ENCODE measurements around the gene TOLLIP.

TOLLIP gene

DNA sequence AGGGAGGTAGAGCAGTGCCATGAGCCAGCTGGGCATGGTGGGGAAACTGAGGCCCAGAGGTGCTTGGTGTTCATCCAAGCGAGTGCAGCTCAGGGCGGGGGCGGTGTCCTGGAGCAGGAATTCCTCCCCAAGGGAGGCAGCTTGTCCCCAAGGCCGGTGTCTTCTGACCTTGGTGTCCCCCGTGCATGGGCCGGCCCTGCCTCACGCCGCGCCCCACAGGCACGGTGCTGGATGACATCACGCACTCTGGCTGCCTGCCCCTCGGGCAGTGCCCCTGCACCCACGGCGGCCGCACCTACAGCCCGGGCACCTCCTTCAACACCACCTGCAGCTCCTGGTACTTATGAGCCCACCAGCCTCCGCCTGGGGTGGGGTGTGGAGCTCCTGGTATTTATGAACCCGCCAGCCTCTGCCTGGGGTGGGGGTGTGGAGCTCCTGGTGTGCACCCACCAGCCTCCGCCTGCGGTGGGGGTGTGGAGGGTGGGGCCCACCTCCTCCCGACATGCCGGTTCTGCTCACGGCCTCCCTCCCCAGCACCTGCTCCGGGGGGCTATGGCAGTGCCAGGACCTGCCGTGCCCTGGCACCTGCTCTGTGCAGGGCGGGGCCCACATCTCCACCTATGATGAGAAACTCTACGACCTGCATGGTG, 79.8 kb downstream of the TOLLIP start:
- DNase-seq: no peak

DNA sequence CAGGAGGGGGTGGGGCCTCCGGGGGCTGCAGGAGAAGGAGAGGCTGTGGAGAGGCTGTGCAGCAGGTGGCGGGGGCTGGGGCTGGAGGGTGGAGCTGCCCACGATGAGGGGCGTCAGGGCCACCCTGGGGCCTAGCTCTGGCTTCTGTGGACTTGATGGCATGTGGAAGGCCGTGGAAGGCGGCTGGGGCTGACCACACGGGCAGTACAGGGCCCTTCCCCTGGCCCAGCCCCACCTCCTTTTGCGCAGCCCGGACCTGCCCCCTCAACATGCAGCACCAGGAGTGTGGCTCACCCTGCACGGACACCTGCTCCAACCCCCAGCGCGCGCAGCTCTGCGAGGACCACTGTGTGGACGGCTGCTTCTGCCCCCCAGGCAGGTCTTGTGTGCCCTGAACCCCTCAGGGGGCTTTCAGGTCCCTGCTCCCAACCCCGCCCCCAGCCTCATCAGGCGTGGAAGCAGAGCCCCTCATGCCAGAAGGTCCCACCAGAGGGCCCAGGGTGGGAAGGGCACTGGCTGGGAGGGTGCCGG, 80.4 kb downstream of the TOLLIP start:
- no peak for DNase-seq

DNA sequence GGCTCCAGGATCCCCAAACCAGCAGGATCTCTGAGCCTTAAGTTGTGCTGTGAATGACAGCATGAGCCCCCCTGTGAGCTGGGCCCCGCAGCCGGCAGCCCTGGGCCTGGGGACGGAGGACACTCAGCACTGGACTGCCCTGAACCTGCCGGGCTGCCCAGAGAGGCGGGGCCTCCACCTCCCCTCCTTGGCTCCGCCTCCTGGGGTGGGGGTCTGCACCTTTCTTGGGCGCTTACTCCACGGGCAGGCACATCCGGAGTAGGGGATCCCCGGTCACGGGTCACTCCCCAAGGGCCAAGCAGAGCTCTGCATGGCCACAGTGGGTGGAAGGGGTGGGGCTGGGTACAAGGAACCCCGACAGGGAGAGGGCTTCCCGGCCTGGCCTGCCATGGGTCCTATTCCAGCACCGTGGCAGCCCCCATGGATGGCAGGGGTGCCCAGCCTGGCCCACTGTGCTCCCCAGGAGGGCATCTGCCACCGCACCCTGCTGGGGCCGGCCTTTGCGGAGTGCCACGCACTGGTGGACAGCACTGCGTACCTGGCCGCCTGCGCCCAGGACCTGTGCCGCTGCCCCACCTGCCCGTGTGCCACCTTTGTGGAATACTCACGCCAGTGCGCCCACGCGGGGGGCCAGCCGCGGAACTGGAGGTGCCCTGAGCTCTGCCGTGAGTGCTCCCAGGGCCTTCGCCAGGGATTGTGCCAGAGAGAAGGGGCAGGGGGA, 81.2 kb downstream of the TOLLIP start:
- no peak for DNase-seq

DNA sequence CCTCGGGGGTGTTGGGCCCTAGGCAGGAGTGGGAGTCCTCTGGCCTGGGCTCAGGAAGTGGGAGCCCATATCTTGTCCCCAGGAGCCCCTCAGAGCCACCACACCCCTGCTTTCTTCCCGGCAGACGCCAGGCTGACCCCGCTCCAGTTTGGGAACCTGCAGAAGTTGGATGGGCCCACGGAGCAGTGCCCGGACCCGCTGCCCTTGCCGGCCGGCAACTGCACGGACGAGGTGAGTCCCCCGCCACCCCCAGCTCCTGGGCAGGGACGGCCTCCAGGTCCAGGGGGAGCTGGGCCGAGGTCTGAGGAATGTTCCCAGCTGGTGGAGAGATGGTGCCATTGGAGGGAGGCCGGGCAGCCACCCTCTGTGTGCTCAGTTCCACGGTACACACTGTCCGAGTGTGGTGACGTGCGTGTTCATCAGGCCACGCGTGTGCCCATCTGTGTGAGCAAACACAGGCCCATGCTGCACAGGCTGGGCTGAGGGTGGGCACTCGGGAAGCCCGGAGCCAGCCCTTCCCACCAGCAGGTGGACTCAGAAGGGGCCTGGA, 81.8 kb downstream of the TOLLIP start:
- DNase-seq: no peak

DNA sequence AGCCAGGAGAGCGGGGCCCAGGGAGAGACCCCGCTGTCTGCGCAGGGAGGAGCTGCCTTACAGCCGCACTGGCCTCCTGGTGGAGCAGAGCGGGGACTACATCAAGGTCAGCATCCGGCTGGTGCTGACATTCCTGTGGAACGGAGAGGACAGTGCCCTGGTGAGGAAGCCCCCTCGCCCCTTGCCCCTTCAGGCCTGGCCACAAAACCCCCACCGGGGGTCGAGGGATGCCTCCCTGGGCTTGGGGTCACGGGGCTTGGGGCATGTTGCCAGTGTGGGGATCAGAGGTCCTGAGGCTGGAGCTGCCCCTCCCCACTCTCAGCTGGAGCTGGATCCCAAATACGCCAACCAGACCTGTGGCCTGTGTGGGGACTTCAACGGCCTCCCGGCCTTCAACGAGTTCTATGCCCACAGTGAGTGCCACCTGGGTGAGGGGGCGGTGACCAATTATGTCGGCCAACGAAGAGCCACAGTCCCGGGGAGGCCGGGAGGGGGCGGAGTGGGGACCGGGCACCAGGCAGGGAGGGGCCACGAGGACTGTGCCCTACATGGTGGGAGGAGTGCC, 82.4 kb downstream of the TOLLIP start:
- no peak for DNase-seq

DNA sequence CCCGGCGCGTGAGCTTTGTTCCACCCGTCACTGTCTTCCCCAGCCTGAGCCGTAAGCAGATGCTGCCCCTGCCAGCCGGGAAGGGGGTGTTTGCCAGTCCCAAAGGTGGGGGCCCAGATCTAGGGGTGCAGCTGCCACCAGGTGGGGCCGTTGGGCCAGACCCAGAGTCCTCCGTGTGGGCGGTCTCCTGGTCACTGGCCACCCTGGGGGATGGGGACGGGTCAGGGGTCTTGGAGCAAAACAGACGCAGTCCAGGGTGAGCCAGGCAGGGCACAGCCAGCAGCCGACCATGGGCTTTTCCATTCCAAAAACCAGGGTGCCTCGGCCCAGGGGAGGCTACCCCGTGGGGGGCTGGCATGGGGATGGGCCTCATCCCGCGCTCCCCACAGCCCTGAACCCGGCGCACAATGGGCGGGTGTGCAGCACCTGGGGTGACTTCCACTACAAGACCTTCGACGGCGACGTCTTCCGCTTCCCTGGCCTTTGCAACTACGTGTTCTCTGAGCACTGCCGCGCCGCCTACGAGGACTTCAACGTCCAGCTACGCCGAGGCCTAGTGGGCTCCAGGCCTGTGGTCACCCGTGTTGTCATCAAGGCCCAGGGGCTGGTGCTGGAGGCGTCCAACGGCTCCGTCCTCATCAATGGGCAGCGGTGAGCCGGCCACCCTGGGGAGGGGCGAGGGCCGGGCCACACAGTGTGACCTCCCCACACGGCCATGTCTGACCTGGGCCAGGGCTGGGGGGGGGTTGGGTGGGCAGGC, 83.0 kb downstream of the TOLLIP start:
- DNase-seq: no peak

DNA sequence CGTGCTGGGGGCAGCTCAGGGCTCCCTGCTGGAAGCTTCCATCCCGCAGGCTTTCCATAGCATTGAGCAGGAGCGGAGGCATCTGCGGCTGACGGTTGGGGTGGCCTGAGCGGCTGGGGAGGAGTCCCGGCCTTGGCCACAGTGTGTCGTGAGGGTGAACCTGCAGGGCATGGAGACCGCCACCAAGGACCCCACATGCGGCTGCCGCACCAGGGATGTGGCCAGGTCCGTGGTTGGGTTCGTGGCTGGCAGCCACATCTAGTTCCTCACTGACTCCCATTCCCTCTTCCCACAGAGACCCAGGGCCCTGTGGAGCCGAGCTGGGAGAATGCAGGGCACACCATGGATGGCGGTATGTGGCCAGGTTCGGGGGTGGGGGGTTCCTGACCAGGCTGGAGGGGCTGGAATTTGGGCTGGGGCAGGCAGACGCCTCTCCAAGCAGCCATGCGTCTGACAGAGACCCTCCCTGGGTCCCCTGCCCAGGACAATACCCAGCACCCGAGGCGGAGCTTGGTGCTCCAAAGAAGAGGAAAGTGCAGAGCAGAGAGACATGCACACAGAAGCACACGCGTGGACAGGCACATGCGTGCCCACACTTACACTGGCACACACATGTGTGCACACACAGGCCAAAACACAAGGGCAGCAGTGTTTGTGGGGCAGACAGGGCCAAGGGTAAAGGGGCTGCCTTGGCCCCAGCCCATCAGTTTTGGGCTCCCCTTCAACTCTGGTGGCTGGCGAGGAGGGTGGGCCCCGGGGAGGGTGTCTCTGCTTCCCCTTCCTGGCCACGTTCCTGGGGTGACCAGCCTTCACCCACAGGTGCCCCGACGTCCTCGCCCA, 83.8 kb downstream of the TOLLIP start:
- no peak for DNase-seq

DNA sequence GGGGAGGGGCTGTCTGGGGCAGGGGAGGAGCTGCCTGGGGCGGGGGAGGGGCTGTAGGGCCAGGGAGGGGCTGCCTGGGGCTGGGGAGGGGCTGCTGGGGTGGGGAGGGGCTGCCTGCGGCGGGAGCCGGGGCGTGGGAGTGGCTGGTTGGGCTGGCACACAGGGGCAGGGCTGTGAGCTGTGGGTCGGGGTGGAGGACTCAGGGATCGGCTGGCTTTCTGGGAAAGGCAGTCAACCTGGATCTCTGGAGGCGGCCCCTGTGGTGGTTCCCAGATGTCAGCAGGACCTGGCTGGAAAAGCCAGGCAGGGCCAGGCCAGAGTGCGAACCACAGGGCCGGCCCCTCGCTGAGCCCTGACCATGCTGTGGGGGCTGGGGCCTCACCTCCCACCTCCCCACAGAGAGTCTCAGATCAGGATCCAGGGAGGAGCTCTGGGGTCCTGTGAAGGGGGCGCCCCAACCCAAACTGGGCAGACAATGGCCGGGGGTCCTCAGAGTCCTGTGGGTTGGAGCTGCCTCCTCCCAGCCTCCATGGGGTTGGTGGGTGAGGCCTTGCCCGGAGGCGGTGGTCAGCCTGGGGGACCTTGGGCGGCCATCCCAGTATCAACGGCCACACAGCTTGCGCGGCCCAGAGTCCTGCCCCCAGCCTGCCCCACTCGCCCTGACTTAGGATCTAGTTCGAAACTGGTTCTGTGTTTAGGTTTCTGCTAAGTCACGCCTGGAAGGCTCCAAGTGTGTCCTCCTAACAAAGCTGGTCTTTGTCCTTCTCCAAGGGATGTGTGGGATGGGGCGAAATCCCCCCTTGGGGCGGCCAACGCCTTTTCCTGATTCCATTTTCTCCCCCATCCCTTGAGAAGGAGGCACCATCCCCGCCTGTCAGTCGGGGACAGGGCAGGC, 84.7 kb downstream of the TOLLIP start:
- no peak for DNase-seq
